ENCODE results near the gene TESMIN.

The TESMIN gene

DNA sequence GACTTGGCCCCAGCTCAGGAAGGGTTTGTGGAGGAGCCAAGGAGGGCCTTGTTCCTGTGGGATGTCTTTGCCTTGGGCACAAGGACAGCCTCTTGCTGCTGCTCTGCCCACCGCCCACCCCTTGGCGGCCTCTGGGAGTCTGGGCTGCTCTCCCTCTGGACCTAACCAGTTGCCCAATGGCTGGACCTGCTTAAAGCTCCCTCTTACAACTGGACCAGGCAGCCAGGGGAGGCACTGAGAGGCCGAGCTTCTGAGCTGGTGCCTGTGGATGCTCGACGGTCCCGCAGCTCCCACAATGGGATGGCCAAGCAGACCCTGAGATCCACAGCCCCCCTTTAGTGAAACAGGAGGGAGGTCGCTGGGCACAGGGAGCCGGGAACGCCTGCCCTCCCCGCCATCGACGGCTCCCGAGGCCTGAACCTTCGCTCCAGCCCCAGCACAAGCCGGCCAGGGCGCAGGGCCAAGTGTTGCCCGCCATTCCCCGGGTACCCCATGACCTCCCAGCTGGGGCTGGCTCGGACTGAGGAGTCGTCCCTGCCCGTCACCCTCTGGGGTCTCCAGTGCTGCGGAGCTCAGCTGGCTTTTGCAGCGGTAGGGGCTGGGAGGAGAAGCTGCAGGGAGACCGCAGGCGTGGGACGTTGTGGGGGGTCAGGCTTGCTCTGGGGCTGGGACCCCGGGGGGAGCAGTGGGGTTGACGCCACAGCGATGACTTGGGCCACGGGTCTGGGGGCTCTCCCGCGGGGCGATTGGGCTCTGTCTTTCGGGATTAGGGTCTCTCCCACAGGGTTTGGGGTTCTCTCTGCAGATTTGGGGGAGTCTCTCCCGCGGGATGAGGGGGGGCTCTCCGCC lies 67.6 kb downstream of the TESMIN start:
- no peak for DNase-seq (ENCODE audit: low read depth)

- DNase-seq (ENCODE audit: low read depth) = no peak
These were observed 68.2 kb downstream of the TESMIN start for GRCh38 chr11:68683121-68683520.

GRCh38 chr11:68682531-68682961 lies 68.8 kb downstream of the TESMIN start:
- no peak for DNase-seq (ENCODE audit: low read depth)

DNA sequence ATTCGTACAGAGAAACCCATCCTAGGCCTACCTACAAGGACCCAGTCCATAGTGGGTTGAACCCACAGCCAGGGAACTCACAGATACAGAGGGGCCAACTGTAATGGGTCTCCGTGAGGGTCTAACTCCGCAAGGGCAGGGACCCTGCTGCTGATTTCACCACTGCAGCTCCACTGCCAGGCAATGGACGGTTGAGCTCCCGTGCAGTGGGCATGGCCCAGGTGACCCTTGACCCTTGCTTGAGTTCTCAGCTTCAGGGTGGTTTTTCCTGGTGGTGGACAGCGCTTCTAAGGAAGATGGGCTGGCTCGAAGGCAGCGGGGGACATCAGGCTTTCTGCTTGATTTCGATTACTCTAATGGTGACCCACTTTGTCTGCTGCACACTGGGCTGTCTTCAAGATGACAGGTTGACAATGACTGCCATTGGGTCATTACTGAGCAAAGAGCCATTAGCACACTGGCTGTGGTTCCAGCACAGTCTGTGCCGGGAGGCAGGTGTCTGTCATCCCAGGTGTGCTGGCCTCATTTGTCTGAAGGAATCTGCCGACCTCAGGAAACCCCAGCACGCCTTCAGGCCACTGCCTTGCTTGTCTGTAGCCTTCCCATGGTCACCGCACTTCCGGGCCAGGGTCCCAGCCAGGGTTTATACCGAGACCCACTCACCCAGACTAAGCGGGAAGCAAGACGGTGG lies 70.6 kb downstream of the TESMIN start:
- no peak for DNase-seq (ENCODE audit: low read depth)

GRCh38 chr11:68678031-68678441 lies 73.3 kb downstream of the TESMIN start:
- DNase-seq (ENCODE audit: low read depth) = no peak

- no peak for DNase-seq (ENCODE audit: low read depth)
These were observed 73.9 kb downstream of the TESMIN start for GRCh38 chr11:68677432-68677831.

DNA sequence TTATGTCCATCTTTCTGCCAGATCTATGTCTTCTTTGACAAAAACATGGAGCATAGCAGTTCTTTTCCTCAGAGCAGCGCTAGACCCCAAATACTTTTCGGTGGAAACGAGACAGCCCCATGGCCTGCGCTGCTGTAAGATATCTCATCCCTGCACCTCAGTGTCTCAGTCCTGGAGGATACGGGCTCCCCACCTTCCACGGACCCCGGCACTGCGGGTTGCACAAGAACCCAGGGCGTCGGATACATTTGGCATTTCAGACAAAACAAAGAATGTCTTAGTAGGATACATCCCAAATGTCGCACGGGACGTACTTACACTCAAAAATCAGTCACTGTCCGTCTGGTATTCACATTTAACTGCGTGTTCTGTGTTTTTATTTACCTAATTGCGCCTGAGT lies 76.9 kb downstream of the TESMIN start:
- no peak for DNase-seq (ENCODE audit: low read depth)

GRCh38 chr11:68673991-68674390 lies 77.3 kb downstream of the TESMIN start:
- no peak for DNase-seq (ENCODE audit: low read depth)

DNA sequence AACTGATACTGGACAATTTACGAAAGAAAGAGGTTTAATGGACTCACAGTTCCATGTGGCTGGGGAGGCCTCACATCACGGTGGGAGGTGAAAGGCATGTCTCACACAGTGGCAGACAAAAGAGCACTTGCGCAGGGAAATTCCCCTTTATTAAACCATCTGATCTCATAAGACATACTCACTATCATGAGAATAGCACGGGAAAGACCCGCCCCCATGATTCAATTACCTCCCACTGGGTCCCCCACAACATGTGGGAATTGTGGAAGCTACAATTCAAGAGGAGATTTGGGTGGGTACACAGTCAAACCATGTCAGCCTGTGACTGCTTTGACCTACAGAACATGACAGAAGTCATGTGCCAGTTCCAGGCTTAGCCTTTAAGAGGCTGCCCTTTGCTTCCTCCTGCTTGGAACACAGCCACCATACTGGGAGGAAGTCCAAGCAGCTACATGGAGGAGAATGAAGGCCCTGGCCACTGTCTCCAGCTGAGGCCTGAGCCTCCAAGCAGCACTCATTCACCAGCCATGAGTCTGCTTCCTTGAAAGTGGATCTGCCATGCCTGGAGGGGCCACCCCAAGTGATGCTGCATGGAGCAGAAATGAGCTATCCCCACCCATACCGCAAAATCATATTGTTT lies 77.9 kb downstream of the TESMIN start:
- DNase-seq (ENCODE audit: low read depth) = no peak

- DNase-seq (ENCODE audit: low read depth) = no peak
These were observed 80.9 kb downstream of the TESMIN start for GRCh38 chr11:68670208-68670992.

DNA sequence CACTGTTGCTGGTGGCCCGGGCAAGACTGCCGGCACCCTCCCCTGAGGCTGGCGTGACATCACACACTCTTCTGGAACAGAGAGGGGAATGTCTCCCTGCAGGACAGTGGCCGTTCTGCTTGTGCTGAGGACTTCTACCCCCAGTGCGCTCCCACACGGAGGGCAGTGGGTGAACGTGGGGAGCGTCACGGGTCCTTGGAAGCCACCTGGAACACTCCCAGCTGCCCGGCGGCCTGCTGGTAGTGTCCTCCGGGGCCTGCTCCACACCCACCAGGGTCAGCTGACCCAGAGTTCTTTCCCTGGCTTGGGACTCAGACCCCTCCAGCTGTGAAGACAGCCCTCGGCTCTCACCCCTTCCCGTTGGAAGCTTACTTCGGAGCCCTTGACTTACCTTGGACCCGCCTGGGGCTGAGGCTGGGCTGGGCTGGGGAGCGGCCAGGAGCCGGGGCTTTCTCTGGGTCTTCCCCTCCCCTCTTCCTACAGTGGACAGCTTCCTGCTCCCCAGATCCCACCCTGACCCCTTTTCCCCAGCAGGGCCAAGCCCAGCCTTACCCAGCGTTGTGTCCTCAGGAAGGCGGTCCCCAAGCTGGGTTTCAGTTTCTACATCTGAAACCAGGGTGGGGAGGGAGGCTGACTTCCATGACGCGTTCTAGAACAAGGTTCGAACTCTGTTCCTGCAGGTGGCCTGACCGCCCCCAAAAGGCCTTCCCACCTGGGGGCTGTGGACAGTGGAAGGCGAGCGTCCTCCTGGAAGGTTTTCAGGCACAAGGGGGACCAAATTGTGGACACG lies 81.8 kb downstream of the TESMIN start:
- DNase-seq (ENCODE audit: low read depth) = no peak

GRCh38 chr11:68667511-68668500 lies 83.5 kb downstream of the TESMIN start:
- DNase-seq (ENCODE audit: low read depth) = no peak

GRCh38 chr11:68666849-68667248 lies 84.5 kb downstream of the TESMIN start:
- DNase-seq (ENCODE audit: low read depth) = no peak

- DNase-seq (ENCODE audit: low read depth) = no peak
These were observed 85.9 kb downstream of the TESMIN start for GRCh38 chr11:68665436-68665835.

DNA sequence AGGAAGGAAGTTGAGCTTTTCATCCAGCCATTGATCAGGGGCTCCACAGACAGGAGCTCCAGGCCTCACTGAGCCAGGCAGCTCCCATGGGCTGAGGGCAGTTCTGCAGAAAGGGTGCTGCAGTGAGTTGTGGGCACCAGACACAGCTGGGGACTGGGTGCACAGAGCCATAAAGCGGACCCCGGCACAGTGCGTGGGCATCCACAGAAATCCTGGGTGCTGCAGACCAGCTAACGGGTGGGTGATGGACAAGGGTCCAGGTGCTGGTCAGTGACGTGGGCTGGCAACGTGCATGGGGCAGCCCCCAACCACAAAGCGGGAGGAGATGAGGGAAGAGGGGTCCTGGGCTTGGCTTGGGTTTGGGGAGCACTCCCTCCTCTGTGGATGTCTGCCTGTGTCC lies 86.4 kb downstream of the TESMIN start:
- no peak for DNase-seq (ENCODE audit: low read depth)

GRCh38 chr11:68664141-68664540 lies 87.2 kb downstream of the TESMIN start:
- no peak for DNase-seq (ENCODE audit: low read depth)

- DNase-seq (ENCODE audit: low read depth) = no peak
These were observed 87.8 kb downstream of the TESMIN start for GRCh38 chr11:68663482-68664010.

DNA sequence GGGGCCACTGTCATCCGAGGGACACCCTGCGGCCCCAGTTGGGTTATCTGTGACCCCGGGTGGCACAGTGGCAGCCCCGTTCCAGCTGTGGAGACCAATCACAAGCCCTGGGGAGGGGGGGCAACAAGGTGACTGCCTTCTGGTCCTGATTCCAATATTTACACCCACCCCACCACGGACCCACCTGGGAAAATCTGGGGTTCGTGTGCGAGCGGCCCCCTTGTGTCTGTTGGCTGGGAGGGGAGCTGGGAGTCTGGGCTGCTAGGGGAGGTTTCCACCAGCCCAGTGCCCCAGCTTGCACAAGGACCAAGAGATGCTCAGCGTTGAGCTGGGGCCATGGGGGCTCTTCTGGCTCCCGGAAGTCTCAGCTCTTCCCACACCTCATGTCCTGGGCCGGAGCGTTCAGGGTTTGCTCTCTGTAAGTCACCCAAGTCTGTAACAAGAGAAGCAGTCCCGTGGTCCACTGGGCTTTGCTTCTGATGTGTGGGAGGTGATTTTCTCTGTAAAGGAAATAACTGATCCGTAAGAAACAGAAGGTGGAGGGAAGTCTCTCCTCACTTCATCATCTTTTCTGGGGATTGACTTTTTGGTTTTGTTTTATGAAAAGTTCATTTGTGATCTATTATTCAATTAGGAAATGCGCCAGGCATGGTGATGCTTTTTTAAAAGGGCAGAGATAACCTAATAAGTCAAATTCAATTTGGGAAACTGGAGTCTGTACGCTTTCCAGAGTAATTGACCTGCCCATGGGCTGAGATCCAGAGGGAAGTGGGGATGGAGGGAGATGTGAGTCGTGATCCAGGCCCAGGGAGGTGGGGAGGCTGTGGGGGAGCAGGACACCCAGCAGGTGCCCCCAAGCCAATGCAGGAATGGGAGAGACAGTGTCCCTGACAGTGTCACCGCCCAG lies 89.4 kb downstream of the TESMIN start:
- no peak for DNase-seq (ENCODE audit: low read depth)

DNA sequence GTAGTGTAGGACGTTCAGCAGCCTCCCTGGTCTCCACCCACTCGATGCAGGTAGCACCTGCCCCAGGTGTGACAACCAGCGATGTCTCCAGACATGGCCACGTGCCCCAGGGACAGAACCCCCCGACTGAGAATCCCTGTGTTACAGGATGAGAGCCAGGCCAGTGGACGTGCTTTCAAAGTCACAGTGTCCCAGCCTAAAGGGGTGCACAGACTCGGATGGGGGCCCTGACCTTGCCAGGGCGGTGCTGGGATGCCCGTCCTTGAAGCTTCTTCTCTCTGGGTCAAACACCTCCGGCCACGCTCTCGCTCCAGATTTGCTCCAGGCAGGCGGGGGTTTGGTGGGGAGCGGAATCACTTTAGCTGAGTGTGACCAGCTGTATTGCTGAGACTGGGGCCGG lies 90.3 kb downstream of the TESMIN start:
- no peak for DNase-seq (ENCODE audit: low read depth)

All from stimulated activated CD8-positive, alpha-beta memory T cell treated with anti-CD3 and anti-CD28 coated beads, Interleukin-15, amount 100 ng/mL, for 24 hours (primary cell).